Right renal cortex interstitium (tissue), 3 donors: ENCODE measurements around the gene TSSK1B. TPM values are rescaled to one million over a fixed set of nuclear protein-coding genes. Genes with fewer than 3 reads are reported as not detected.
A peak's percentile ranks its signal among the peaks of the same experiment; 100 is the strongest.
"Not testable (repeated sequence)": the region's sequence is repeated elsewhere in the genome, so short reads cannot be mapped to it uniquely, and the experiment has no call there.

Experiments
- DNase-seq, 3 donors: peaks; one replicate each; pipeline ENCODE4 v3.0.0-alpha.2; 2013; ENCODE audit warnings: low read depth in 3 of 3, low spot score in 2 of 3
- polyA plus RNA-seq, 3 donors: library from polyadenylated mRNA; unstranded; fragments of 120-200 nt; gene quantifications; one replicate each; pipeline ENCODE4 v1.2.1, GENCODE V29; 2013; ENCODE audit not compliant: insufficient read length in 3 of 3

The TSSK1B gene, protein sequence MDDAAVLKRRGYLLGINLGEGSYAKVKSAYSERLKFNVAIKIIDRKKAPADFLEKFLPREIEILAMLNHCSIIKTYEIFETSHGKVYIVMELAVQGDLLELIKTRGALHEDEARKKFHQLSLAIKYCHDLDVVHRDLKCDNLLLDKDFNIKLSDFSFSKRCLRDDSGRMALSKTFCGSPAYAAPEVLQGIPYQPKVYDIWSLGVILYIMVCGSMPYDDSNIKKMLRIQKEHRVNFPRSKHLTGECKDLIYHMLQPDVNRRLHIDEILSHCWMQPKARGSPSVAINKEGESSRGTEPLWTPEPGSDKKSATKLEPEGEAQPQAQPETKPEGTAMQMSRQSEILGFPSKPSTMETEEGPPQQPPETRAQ
- under 1 TPM in 1 of 3 donors, not detected in 2; 0.08 TPM for polyA plus RNA-seq

DNA sequence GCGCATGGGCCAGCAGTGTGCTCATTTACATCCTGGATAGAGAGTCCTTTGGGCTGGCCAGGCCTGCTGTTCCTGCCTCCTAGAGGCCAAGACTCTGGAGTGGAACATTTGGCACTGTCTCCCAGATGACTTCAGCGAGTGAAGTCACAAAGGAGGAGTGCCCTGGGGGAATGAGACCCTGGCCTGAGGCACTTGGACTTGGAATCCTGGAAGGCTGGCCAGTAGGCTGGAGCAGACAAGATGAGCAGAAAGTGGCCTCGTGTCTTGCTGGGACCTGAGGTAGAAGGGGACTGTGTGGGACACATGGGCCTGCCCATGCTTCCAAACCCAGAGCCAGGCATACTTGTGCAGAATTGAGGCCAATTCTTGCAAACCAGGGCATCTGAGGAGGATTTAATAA lies at the start of gene TSSK1B:
Gene TSSK1B, minus strand, starts transcription at position 101 of the 400 bp plus-strand sequence. CDS start 150 bp downstream, outside the sequence.
- no peak for DNase-seq

DNA sequence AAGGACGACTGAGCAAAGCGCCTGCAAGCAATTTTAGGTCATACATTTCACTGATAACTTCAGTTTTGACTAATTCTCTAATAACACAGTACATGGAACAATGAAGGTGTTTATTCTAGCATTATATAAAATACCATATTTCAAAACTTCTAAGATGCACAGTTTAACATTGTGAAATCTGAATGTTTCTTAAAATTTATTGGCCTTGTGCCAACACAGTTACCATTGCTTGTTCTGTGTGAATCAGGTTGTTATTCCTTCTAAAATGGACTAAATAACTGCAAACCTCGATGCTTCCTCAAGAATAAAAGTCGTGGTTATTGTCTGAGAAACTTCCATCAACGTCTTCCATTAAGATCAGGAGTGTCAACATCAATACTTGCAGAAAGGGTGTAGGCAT lies 45.5 kb upstream of the TSSK1B start:
- DNase-seq: no peak

DNA sequence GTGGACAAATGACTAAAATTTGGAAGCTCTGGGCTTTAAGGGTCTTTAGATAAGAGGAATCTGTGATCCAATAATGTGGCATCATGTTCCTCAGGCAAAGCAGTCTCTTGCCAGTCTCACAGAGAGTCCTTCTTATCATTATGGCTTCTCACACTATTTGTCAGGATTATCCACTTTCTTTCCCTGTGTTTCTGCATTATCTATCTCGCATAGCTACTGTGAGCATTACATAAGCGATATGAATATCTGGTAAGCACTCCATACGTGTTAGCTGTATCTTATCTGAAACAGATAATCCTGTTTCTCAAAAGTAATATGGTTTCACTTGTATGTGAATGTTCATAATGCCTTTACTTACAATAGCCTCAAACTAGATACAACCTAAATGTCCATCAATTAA lies 43.9 kb upstream of the TSSK1B start:
- no peak for DNase-seq

DNA sequence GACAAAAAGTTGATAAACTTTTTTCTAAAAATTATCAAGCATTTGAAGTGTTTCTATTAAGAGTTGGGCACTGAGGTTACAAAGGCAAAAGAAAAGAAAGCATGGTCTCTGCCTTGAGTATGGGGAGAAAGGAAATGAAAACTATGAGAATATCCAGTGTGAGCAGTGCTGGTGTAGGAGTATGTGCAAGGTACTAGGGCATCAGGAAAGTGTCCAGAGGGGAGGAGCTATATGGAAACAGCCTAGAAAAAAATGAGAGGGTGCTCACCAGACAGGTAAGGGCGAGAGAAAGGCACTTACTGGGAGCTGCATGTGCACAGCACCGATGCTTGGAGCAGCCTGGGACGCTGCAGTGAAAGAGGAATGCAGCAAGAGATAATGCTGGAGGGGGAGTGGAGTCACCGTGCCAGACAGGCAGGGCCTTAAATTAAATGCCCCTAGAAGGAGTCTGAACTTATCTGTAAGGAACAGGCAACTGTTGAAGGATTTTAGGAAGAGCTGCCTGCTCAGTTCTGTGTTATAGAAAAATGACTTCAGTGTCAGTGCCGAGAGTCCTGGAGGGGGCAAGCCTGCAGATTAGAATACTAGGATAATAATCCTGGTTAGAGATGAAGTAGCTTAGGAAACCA lies 39.4 kb upstream of the TSSK1B start:
- no peak for DNase-seq

DNA sequence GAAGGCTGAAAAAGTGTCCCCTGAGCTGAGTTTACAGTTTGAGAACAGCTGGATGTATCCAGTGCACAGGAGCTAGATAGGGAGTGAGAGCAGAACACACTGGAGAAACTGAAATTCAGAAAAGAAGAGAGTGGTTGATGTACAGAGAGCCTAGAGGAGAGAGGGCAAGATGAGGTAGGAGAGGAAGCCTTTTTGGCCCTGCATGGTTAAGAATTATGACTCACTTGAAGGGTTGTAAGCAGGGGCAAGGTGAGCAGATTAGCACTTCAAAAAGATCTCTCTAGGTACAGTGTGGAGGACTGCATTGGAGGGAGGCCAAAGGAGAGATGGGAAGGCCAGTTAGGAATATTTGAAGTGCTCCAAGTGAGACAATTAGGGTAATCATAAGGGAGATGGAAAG lies 28.2 kb upstream of the TSSK1B start:
- DNase-seq: no peak

DNA sequence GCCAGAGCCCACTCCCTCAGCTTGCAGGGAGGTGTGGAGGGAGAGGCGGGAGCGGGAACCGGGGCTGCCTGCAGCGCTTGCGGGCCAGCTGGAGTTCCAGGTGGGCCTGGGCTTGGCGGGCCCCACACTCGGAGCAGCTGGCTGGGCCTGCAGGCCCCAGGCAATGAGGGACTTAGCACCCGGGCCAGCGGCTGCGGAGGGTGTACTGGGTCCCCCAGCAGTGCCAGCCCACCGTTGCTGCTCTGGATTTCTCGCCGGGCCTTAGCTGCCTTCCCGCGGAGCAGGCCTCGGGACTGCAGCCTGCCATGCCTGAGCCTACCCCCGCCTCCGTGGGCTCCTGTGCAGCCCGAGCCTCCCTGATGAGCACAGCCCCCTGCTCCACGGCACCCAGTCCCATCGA lies 22.3 kb upstream of the TSSK1B start:
- DNase-seq: not testable (repeated sequence)

DNA sequence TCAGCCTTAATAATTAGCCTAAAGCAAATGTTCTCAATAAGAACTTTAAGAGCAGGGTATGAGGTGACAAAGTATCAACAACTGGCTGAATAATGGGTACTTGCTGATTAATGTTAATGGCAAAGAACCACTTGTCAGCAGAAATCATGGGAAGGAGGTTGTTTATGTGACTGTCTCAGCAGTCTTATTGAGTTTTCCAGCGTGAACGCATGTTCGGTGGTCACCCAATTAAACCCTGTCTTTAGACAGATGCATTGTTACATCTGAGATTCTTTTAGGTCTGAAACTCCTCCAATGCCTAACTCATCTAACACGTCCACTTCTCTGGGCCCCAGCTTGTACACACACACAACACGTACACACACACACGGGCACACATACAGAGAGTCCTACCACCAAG lies 18.2 kb upstream of the TSSK1B start:
- DNase-seq: no peak

DNA sequence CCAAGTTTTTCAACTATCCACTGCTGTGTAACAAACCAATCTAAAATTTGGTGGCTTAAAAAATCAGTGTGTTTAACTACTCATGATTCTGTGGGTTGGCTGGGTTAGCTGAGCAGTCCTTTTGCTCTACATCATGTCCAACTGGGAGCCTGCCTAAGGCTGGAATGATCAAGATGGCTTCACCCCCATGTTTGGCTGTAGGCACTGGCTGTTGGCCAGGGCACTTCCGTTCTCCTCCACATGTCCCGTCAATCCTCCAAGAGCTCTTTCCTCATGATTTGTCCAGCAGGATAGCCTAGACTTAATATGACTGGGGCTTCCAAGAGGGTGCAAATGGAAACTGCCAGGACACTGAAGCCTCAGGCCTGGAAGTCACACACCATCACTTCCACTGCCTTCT lies 17.0 kb upstream of the TSSK1B start:
- no peak for DNase-seq

DNA sequence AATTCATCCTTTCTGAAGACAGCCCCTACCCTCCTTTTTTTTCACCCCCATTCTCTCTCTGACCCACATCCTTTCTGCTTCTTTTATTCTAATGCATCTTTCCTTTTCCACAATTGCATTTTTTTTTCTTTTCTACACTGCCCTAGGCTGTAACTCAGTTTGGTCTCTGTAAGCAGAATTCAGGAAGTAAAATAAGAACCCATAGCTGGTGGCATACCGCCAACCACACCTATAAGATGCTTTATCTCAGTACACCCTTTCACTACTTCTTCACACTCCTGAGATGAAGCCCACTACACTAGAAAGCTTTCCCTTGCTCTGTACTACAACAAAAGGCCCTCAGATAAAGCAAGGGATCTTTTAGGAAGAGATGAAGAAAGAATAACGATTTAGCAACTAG lies 16.1 kb upstream of the TSSK1B start:
- no peak for DNase-seq

DNA sequence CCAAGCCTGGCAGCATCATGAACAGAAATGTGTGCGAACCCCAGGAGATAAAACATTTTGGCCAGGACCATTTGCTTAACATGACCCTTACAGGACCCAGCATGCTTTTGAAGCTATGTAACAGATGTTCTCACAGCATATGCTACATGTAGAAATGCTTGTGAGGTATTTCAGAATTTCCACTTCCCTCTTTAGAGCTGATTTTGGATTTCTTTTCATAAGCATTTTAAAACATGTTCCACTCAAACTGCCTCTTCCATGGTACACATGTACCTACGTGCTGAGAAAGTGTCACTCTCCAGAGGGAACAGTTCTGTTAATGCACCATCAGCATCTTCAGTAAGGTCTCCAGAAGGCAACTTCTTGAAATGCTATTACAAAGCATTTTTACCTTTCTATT lies 15.7 kb upstream of the TSSK1B start:
- DNase-seq: no peak

DNA sequence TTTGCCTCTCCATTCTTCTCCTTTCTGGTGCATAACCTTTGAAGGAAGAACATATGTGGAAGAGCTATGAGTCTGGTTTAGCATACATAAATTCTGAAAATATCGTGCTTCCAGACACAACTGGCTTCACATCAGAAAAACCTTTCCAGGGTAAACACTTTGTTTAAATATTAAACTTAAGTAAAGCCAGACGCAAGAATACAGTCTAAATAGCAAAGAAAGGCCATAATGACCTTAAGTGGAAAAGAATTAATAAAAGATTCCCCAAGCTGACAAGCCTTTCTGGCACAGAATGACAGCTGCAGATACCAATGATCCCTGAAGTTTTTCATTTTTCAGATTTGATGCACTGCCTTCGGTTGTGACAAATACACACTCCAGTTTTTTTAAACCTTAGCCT lies 13.5 kb upstream of the TSSK1B start:
- DNase-seq: no peak

DNA sequence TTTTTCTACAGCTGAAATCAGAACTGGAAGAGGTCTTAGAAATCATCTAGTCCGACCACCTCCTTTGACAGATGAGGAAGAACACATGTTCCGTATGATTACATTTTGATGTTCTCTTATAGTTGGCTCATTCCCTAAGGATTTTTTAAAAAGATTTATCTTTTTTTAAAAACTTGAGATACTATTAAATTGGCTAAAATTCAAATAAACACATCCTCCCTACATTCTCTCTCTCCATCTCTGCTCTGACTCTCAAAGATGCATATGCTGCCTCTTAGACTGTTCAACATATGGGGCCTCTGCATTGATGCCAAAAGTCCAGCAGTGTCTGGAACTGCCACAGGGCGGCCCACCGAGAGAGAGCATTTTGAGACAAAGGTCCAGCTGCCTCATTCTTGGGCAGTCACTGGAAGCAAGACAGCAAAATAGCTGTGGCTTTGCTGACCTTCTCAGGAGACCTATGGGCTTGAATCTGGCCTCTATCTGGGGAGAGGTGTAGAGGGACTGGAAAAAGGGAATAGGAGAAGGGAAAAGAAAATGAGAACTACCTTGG lies 12.8 kb upstream of the TSSK1B start:
- peak in 2 of 3 donors; percentile 25 to 33 for DNase-seq

DNA sequence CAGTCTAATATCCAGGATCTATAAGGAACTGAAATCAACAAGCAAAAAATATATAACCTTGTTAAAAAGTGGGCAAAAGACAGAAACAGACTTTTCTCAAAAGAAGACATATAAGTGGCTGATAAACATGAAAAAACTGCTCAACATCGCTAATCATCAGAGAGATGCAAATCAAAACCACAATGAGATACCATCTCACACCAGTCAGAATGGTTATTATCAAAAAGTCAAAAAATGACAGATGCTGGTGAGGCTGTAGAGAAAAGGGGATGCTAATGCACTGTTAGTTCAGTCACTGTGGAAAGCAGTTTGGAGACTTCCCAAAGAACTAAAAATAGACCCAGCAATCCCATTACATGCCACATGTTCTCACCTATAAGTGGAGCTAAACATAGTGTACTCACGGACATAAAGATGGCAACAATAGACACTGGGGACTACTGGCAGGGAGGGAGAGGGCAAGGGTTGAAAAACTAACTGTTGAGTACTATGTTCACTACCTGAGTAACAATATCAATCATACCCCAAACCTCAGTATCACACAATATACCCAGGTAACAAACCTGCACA lies 11.7 kb upstream of the TSSK1B start:
- DNase-seq: no peak

DNA sequence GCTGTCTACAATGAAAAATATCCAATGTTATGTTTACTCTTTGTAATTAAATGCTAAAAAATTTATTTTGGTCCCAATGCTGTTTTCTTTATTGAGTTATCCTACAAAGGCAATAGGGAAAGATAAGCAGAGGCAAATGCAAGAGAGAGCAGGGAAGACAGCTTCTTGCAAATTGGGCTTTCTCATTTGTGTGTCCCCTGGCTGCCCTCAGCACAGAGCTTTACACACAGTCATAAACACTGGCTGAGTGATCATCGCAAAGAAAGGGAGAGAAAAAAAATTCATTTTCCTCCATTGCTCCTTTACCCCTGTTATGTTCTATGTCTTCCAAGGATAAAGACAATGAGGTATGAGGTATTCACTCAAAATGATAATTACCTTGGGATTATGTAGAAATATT lies 2.3 kb upstream of the TSSK1B start:
- no peak for DNase-seq

DNA sequence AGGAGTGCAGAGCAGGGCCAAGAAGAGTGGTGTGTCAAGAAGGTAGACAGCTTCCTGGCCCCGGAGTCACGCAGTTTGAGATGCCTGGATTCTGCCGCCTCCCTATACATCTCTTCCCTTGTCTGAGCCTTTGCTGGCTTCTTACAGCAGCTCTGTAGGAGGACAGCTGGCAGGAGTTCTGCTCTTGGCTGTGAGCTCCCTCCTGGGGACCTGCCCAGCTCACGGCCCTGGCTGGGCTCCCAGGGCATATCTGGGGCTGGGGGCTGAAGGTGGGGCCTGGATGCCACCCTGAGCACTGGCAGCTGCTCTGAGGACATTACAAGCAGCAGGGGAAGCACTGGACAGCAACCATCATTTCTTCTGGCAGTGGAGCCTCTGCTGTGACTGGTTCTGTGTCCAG lies 786 bp upstream of the TSSK1B start:
- no peak for DNase-seq

DNA sequence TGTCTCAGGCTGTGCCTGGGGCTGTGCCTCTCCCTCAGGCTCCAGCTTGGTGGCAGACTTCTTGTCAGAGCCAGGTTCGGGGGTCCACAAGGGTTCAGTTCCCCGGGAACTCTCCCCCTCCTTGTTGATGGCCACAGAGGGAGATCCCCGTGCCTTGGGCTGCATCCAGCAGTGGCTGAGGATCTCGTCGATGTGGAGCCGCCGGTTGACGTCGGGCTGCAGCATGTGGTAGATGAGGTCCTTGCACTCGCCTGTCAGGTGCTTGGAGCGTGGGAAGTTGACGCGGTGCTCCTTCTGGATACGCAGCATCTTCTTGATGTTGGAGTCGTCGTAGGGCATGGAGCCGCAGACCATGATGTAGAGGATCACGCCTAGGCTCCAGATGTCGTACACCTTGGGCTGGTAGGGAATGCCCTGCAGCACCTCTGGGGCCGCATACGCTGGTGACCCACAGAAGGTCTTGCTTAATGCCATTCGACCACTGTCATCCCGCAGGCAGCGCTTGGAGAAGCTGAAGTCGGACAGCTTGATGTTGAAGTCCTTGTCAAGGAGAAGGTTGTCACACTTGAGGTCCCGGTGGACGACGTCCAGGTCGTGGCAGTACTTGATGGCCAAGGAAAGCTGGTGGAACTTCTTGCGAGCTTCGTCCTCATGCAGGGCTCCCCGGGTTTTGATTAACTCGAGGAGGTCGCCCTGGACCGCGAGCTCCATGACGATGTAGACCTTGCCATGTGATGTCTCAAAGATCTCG lies 752 bp downstream of the TSSK1B start:
- DNase-seq: no peak

DNA sequence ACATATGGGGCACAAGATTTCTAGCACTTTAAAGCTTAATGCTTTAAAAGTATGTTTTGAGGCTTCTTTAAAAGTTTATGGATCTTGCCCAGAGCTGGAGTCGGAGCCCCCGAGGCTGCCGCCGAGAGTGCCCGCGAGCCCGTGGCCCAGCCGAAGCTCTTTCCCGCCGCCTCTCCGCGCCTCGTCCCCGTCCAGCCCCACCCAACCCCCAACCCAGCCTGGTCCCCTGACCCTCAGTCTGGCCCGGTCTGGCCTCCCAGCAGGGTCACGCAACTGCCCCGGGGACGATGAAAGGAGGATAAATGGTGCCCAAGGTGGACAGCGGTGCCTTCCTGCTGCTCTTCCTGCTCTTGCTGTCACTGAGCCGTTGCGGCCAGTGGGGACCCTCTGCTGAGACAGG lies 1.7 kb downstream of the TSSK1B start:
- no peak for DNase-seq

DNA sequence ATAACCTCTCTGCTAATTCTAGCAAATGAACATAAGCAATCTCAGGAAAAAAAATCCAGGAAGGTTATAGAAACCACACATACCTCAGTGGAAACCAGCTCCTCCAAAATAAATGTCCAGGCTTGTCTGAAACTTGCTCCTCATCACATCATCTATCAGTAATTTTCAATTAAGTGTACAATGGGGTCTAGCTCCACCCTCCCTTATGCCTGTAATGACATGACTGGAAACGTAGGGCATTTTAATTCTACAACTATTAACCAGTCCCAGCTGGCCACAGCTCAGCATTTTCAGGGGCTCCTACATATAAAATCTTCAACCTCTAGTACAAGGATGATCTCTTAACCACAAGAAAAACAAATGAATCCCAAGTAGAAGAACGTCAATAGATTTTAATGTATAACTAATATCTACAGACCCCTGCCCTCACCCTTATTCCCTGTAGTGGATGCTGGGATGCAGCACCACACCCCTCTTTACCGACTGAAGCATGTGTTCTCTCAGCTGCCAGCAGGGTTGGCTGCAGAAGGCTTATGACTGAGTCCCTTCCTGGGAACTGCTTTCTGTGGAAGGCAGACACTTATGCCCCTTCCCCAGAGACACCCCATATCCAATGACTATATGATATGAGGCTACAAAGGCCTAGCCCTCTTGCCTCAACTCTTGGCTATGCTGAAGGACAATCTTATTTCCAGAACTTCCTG lies 6.8 kb downstream of the TSSK1B start:
- DNase-seq: no peak

DNA sequence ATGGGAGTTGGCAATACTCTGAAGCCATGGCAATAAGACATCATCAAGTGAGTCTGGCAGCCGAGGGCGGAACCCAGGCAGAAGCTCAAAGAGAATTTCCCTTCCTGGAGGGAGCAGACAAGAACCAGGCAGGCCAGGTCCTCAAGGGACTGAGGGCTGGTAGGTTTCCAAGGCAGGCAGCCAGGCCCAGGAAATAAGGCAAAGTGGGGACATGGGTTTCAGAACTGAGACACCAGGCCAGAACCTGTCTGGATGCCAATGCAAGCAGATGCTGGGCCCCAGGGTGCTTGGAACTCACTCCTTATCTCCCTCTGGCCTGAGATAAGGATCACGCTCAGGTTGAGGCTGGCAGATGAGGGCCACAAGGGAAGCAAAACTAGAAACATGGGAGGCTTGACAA lies 8.9 kb downstream of the TSSK1B start:
- DNase-seq: no peak

DNA sequence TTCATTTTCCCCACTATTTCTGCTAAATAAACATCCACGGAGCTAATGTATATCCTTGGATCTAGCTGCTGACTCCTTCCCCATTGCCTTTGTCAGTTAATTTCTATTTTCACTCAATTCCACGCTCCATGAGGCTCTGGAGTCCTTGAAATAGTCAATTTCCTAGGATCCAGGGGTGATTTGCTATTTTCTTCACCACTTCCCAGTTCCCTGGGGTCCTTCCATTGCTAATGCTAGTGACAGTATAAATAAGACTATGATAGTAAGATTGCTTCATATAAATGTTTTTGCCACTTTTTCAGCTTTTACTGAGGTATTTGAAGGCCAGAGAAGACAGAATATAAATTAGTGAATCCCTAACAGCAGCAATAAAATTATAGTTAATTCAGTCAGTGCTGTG lies 13.1 kb downstream of the TSSK1B start:
- no peak for DNase-seq
